ENCODE data around the gene ZFR2. TPM values are rescaled to one million over a fixed set of nuclear protein-coding genes. Genes with fewer than 3 reads are reported as not detected.
A peak's percentile ranks its signal among the peaks of the same experiment; 100 is the strongest.

Gene ZFR2
- total RNA-seq, 1 experiment from 2014 or later: not detected

DNA sequence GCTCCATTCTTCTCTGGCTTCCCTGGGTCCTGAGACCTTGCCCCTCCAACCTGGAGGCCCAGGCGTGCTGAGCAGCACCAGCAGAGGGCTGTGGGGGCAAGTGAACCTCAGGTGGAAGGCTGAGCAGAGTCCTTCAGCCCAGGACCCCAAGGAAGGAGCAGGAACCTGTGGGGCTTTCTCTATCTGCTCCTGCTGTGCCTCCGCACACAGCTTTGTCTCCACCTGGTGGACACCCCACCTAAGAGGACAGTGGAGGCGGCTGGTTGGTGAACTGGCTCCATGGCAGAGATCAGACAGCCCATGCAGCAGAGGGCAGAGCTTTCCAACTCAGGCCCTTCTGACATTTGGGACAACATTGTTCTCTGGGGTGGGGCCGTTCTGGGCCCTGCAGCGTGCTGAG, 19.7 kb downstream of the ZFR2 start:
- Mint-ChIP-seq H3K9me3 (ENCODE audit: unreplicated experiment) (no peaks in the 10 kb centered on the region), H3K27me3 (ENCODE audit: insufficient read depth, unreplicated experiment) (peaks cover 51% of the 10 kb centered on the region), H3K4me1 (ENCODE audit: insufficient read depth, unreplicated experiment) (peaks cover 9% of the 10 kb centered on the region), H3K27ac (ENCODE audit: low read depth, unreplicated experiment) (no peak overlapping the region), H3K36me3 (ENCODE audit: insufficient read depth, unreplicated experiment) (peaks cover 5% of the 10 kb centered on the region), H3K4me3 (ENCODE audit: unreplicated experiment) (no peak overlapping the region)
- DNase-seq (ENCODE audit: unreplicated experiment): peak; percentile 73
- TF ChIP-seq, protein P1, sequence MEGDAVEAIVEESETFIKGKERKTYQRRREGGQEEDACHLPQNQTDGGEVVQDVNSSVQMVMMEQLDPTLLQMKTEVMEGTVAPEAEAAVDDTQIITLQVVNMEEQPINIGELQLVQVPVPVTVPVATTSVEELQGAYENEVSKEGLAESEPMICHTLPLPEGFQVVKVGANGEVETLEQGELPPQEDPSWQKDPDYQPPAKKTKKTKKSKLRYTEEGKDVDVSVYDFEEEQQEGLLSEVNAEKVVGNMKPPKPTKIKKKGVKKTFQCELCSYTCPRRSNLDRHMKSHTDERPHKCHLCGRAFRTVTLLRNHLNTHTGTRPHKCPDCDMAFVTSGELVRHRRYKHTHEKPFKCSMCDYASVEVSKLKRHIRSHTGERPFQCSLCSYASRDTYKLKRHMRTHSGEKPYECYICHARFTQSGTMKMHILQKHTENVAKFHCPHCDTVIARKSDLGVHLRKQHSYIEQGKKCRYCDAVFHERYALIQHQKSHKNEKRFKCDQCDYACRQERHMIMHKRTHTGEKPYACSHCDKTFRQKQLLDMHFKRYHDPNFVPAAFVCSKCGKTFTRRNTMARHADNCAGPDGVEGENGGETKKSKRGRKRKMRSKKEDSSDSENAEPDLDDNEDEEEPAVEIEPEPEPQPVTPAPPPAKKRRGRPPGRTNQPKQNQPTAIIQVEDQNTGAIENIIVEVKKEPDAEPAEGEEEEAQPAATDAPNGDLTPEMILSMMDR (IDR thresholded peaks at IDR 0.05; ENCODE audit: unreplicated experiment): peak; percentile 62
- POLR2A ChIA-PET: interaction anchor here (0.5 to 1.2 kb wide), 2 partner anchors 86 to 135 kb away, joined by 3 read pairs; no protein-coding TSS in a partner anchor
- BruUV-seq (replicated peaks): no TSS peak
- CTCF ChIA-PET: interaction anchor here (0.6 to 1.6 kb wide), 16 partner anchors 8 to 209 kb away, joined by 3 to 8 read pairs (median 3); no protein-coding TSS in a partner anchor
- intact Hi-C loops (cut with micrococcal nuclease): loop anchor here (2.0 kb wide), 1 partner anchor 182 kb away; no protein-coding TSS in a partner anchor

DNA sequence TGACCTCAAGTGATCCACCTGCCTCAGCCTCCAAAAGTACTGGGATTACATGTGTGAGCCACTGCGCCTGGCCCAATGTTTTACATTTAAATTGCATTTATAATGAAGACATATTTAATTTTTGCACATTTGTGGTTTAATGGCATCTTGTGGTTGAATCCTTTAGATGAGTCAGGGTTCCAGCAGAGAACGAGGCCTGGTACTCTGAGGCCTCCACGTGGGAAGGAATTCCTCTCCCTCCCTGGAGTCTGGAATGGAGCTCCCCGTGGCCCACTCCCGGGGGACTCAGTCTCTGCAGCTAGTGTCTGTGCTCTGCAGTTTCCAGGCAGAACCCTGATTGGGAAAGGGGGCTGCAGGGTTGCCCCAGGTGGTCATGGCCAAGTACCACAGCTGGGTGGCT, 24.2 kb downstream of the ZFR2 start:
- Mint-ChIP-seq H3K4me3 (ENCODE audit: unreplicated experiment) (no peak overlapping the region), H3K27me3 (ENCODE audit: insufficient read depth, unreplicated experiment) (peaks cover 42% of the 10 kb centered on the region), H3K9me3 (ENCODE audit: unreplicated experiment) (no peaks in the 10 kb centered on the region), H3K4me1 (ENCODE audit: insufficient read depth, unreplicated experiment) (no peaks in the 10 kb centered on the region), H3K36me3 (ENCODE audit: insufficient read depth, unreplicated experiment) (no peaks in the 10 kb centered on the region), H3K27ac (ENCODE audit: low read depth, unreplicated experiment) (no peak overlapping the region)
- TF ChIP-seq, protein P1 (IDR thresholded peaks at IDR 0.05; ENCODE audit: unreplicated experiment): no peak
- intact Hi-C loops (cut with micrococcal nuclease): no loop called here
- ChIA-PET POLR2A (no interaction called here), CTCF (no interaction called here)
- no peak for DNase-seq (ENCODE audit: unreplicated experiment)
- BruUV-seq (replicated peaks): no TSS peak

DNA sequence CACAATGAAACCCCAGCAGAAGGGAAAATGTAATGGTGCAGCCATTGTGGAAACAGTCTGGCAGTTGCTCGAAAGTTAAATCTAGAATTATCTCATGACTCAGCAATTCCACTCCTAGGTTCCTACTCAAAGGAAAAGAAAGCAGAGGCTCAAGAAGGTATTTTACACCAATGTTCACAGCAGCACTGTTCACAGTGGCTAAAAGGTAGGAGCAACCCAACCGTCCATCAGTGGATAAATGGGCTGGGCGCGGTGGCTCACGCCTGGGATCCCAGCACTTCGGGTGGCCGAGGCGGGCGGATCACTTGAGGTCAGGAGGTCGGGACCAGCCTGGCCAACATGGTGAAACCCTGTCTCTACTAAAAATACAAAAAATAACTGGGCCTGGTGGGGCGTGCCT, 25.9 kb downstream of the ZFR2 start:
- Mint-ChIP-seq H3K4me1 (ENCODE audit: insufficient read depth, unreplicated experiment) (no peaks in the 10 kb centered on the region), H3K4me3 (ENCODE audit: unreplicated experiment) (no peak overlapping the region), H3K27me3 (ENCODE audit: insufficient read depth, unreplicated experiment) (peaks cover 37% of the 10 kb centered on the region), H3K27ac (ENCODE audit: low read depth, unreplicated experiment) (no peak overlapping the region), H3K36me3 (ENCODE audit: insufficient read depth, unreplicated experiment) (peaks cover 5% of the 10 kb centered on the region), H3K9me3 (ENCODE audit: unreplicated experiment) (no peaks in the 10 kb centered on the region)
- intact Hi-C loops (cut with micrococcal nuclease): no loop called here
- BruUV-seq (replicated peaks): no TSS peak
- DNase-seq (ENCODE audit: unreplicated experiment): no peak
- ChIA-PET POLR2A (no interaction called here), CTCF (no interaction called here)
- TF ChIP-seq, protein P1 (IDR thresholded peaks at IDR 0.05; ENCODE audit: unreplicated experiment): no peak

DNA sequence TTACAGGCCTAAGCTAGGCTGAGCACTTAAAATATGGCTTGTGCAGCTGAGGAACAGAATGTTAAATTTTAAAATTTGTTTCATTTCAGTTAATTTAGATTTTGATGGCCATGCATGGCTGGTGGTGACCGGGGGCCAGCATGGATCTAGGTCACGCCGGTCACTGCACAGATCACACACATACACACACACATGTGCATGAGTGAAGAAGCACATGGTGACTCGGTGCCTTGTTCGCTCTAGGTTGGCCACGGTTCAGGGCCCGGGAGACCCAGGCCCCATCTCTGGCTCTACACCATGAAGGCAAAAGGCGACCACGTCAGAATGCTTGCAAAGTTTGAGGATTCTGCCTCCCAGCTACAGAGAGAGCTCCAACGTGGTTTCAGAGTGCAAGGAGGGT, 28.0 kb downstream of the ZFR2 start:
- ChIA-PET POLR2A (no interaction called here), CTCF (interaction anchor here (0.7 kb wide), 1 partner anchor 267 kb away, joined by 3 read pairs; no protein-coding TSS in a partner anchor)
- Mint-ChIP-seq H3K36me3 (ENCODE audit: insufficient read depth, unreplicated experiment) (peaks cover 5% of the 10 kb centered on the region), H3K27ac (ENCODE audit: low read depth, unreplicated experiment) (no peak overlapping the region), H3K27me3 (ENCODE audit: insufficient read depth, unreplicated experiment) (peaks cover 16% of the 10 kb centered on the region), H3K4me3 (ENCODE audit: unreplicated experiment) (no peak overlapping the region), H3K9me3 (ENCODE audit: unreplicated experiment) (no peaks in the 10 kb centered on the region), H3K4me1 (ENCODE audit: insufficient read depth, unreplicated experiment) (no peaks in the 10 kb centered on the region)
- no peak for DNase-seq (ENCODE audit: unreplicated experiment)
- TF ChIP-seq, protein P1 (IDR thresholded peaks at IDR 0.05; ENCODE audit: unreplicated experiment): no peak
- no TSS peak for BruUV-seq (replicated peaks)
- intact Hi-C loops (cut with micrococcal nuclease): no loop called here

Measured in MCF 10A (cell line).